HTERT RPE-1 (cell line): Measurements from ENCODE around the gene B4GALNT1.
"Not testable (repeated sequence)": the region's sequence is repeated elsewhere in the genome, so short reads cannot be mapped to it uniquely, and the experiment has no call there.

ENCODE experiments used
- in situ Hi-C: fragments of 300-500 bp; cut with MboI; formaldehyde crosslinking; loops from 4 replicates; pipeline ENCODE4 v1.14.3; 2020; ENCODE audit warnings: low sequenced_read_pairs

The B4GALNT1 gene

DNA sequence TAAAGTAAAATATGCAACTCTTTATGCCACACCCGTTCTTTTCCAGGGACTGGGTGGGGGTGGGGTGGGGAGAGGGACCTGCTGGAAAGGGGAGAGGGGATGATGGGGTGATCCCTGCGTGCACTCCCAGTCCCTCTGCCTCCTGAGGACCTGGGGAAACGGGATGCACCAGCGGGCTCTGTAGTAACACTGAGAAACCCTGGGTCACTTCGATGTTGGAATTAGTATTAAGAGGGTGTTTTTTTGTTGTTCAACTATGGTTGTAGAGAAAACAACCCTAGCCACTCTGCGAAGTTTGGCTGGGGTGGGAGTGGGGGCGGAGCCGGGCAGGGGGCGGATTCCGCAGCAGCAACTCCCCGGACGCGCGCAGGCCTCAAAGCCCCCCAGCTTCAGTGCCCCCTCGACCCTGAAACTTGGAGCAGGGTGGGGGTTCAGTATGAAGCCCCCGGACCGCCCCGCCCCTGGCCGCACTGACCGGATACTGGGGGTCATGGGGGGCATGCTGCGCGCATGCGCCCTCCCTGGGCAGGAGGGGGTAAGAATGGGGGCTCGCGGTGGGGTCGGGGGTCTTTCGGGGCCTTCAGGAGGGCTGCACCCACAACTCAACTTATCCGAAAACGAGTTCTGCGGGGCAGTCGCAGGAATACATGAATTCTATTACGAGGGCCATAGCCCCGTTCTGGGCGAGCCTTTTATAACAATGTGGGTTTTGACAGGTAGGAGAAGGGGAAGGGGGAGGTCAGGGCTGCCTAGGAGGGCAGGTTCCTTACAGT lies 23.0 kb downstream of the B4GALNT1 start:
- in situ Hi-C loops, result no loop called here

DNA sequence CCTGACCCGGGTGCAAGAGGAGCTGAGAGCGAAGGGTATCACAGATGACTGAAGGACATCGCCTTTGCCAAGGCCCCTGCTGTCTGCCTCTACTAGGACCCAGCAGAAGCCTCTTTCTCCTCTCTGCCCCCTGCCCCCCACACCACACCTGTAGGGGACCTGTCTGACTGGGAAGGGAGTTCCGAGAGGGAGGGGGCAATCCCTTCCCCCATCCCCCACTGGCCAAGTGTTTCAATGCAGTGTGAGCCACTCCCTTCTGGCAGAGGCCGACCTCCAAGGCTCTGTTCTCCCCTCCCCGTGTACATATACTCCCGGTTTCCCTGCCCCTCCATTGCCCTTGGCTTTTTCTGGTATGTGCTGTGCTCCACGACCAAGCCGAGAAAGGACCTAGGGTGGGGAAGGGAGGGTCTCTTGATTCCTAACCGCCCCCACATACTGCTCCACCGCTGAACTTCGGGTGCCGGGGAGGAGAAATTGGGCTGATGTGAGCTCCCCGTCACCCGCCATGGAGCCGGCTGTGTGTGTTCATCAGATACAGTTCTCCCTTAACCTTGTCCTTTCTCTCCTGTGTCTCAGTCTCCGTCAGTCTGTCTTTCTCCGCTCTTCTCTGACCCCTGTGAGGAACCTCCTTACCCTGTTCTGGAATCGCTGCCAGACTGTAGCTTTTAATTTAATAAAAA lies 23.8 kb downstream of the B4GALNT1 start:
- in situ Hi-C loops, result no loop called here

DNA sequence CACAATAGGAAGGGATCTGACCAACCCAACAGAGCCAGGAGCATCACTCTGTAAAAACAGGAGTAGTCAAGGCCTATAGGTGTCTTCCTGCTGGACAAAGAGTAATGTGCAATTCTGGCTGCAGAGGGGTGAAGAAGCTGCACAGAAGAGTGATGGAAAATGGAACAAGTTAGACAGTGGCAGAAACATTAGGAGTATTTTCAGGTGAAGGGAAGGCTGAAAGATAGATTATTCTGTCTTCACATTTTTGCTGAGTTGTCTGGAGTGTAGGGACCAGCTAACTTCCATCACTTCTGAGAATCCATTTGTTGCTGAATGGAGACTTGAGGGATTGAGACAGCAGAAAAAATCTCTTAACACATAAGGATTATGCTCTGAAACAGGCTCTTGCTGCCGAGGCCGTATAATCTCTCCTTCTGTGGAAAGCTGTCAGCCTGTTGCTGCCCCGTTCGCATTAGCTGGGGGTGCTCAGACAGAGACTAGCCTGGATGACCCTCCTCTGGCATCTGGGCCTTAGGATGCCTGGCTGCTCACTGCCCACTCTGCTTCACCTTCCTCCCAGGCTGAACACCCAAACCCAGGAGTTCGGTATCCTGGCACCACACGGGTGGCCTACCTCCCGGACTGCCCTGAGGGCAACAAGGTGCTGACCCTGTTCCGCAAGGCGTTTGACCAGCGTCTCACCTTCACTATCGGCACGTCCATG lies 24.9 kb downstream of the B4GALNT1 start:
- in situ Hi-C loops, result no loop called here

DNA sequence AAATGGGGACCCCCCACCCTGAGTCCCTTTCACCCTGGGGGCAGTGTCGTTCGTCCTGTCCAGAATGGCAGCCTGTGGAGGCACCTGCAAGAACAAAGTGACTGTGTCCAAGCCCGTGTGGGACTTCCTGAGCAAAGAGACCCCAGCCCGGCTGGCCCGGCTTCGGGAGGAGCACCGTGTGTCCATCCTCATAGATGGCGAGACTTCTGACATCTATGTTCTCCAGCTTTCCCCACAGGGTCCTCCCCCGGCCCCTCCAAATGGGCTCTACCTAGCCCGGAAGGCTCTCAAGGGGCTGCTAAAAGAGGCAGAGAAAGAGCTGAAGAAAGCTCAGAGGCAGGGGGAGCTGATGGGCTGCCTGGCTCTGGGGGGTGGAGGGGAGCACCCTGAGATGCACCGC lies 26.2 kb downstream of the B4GALNT1 start:
- in situ Hi-C loops, result no loop called here

DNA sequence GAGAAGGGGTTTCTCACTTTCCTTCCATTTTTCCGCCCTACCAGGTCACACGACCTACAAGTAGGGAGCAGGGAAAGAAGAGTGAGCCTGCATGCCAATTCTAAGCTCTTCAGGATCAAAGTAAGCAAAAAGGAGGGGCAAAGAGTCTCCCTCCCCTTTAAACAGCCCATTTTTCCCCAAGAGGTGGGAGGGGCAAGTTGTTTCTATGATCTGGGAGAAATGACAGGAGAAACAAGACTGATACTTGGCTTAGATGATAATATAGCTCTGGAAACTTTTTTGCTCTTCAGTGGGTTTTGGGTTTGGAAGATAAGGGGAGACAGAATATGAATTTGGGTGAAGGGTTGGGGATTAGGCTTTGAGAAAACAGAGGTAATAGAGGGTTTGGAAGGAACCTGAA lies 26.6 kb downstream of the B4GALNT1 start:
- in situ Hi-C loops, result no loop called here

DNA sequence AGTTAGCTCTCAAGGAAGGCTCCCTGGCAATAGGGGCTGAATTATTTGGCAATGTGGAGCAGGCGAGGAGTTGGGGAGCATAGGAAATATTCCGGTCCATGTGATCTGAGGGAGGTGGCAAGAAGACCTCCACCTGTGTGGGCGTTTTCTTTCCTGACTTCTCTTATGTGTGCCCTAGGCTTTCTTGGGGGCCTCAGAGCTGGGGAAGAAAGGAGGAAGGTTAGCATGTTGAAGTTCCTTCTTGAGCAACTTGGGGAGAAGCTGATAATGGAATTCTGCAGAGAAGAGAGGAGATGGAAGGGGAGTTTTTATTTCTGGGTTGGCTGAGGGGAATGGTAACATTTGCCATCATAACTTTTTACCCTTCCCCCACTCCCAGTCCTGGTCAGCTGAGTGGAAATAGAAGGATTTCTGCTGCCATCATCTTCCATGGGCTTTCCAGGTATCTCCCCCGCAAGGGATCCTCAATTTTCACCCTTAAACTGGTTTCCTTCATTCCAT lies 27.1 kb downstream of the B4GALNT1 start:
- in situ Hi-C loops, result no loop called here

DNA sequence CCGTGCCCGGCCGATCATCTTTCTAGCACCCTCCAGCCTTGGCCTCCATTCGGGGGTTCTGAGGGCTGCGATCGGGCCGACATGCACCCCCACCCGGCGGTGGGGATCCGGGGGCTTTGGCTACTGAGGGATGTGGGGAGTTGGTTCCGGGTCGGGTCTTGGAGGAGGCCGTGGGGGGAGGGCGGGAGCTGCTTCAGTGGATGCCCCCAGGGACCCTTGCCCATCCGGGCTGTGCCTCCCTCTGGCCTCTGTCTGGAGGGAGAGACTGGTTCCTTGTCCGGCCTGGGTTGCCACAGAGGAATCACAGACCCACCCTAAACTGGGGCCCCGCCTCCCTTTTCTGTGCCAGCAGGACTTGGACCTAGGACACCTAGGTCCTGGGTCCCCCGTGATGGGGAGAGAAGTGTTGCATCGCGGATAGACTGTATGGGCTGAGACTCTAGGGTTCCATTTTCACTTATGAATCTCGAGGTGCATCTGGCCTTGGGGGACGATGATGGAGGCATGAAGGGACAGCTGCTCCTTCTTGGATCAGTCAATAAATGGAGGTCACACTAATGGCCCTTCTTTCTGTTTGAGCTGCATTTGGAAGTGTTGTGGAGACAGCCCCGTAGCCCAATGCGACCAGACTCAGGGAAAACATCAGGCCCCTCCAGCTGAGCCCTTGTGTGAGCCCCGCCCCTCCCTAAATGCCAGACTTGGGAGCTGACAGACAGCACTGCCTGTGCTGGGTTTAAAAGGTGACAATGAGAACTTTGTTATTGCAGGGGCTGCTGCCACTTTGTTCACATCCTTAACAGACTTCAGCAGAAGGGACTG lies 27.8 kb downstream of the B4GALNT1 start:
- in situ Hi-C loops, result no loop called here

DNA sequence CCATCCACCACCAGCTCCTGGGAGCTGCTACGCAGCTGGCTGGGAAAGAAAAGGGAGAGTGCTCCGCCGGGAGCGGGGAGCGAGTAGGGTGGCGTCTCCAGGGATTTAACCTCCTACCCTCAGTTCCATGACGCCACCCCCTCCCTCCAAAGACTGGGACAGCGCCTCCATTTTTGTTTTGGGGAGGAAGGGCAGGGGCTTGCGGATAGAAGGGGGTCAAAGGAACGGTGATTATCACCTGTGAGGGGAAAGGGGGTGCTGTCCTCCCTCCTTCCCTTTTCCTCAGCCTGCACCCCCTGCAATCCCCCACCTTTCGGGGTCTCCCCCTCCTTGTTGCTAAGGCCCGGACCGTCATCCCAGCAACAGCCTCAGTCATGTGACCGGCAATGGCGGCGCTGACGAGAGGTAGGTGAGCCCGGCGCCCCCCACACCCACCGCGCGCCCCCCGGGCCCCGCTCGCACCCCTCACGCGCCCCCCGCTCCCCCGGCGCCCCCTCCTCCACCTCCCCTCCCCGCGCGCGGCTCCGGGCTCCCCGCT lies 28.5 kb downstream of the B4GALNT1 start, which contains the start of gene DTX3:
DTX3 (plus strand) TSS at position 371 of the 538 bp plus-strand sequence. CDS start 1,694 bp downstream, outside the sequence.
- in situ Hi-C loops, result no loop called here

DNA sequence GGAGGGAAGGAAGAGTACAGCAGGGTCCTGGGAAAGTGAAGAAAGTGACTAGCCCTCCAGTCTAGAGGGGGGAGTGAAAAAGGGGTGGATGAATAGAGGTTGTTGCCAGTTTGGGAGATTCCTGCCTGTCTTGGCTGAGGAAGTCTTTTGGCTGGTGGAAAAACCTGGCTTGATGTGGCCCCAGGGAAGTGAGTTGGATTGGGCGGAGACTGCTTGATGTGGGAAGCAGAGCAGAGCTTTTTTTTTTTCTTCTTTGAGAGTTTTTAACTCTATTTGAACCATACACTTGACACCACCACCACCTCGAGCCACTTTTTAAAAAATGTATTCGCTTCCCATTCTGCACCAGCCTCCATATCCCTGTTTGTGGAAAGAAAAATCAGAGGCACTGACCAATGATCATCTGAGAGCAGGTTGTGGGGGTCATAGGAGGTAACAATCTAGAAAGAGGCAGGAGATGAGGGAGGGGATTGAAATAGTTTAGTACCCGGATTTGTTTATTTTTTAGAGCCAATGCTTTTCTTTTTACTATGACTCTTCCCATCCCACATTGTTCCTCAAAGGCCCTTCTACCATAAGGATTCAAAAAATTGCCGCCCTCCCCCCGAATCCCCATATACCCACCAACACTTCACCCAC lies 29.1 kb downstream of the B4GALNT1 start:
- in situ Hi-C loops, result no loop called here

DNA sequence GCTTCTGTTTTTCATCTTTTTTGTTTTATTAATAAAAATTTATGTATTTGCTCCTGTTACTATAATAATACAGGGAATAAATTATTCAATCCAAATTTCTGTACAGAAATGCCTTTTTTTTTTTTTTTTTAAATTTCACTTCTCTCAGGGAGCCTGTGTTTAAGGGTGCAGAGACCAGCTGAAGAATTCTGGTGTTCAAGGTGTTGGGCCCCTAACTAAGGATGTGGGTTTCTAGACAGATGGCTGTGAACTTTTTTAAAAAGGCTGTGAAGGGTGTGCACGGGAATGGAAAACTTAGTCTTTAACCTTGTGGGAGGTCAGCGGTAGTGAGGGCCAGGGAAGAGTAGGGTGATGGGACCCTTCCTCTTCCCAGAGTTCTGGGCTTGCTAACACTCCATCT lies 29.7 kb downstream of the B4GALNT1 start:
- in situ Hi-C loops, result no loop called here

DNA sequence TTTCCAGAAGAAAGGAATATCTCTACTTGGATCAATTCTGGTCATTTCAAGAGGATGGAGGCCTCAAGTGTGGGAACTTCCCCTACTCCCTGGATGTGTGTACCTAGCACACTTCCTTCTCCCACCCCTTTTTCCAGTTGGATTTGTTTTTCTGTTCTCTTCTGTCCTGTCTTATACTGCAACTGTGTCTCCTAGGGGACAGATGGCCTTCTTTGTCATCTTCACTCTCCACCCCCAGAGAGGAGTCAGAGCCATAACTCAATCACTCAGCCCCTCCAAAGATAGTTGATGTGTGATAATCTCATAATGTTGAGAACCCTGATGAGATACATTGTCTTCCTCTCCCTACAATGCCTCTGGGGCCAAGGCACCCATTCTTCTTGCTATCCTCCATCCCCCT lies 30.5 kb downstream of the B4GALNT1 start:
- in situ Hi-C loops, result no loop called here

DNA sequence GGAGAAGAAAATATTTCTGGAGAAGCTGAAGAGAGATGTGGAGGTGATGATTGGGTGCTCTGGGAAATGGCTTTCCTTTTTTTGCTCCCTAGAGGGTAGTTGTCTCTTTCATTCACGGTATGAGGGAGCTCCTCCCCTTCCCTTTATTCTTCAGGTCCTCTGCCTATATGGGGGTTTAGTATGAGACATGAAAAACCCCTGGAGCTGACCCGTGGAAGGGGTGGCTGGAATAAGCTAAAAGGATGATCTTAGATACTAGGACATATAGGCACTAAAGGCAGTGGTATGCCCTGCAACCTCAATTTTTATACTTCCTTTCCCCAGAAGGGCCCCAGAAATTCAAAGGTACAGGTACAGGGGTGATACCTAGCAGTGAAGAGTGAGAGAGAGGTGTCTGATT lies 32.6 kb downstream of the B4GALNT1 start:
- in situ Hi-C loops, result no loop called here

DNA sequence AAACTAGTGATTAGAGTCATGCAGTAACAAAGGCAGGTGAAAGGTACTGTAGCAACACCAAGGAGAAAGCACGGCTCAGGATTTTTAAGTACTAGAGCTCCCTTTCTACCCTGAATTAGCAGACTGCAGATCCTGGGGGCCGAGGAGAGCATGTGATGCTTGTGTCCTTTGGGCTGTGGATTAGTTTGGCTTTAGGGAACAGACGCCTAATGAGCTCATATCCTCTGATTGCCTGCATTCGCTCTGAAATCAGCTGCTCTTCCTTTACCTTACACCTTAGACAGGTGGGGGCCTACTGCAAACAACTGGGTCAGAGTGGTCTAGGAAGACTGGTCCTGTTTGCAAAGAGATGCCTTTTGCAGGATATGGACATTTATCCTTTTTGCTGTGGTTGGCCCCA lies 39.8 kb downstream of the B4GALNT1 start:
- in situ Hi-C loops, result no loop called here

DNA sequence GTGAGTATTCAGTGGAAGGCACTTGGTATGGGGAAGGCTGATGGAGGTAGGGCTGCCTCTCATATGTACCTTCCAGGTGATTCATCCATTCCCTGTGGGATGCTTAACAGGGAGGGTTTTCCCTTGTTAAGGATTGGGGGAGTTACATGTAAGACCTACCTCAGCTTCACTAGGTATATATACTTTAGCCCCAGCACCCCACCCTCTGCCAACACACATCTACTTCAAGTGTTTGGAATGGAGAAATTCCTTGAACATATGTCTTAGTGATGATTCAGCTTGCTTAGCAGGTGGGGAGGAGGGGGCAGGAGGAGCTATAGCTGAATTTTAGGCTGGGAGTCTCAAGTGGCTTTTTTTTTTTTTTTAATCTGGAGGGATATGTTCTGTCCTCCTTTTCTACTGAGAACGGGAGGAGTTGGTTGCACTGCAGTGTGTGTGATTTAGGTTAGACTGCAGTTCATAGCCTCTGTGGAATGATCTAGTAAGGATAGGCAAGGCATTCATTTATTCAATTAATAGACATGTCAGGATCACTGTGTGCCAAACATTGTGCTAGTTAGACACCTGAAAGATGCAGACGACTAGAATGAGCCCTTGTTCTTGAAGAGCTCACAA lies 40.3 kb downstream of the B4GALNT1 start:
- in situ Hi-C loops, result no loop called here

DNA sequence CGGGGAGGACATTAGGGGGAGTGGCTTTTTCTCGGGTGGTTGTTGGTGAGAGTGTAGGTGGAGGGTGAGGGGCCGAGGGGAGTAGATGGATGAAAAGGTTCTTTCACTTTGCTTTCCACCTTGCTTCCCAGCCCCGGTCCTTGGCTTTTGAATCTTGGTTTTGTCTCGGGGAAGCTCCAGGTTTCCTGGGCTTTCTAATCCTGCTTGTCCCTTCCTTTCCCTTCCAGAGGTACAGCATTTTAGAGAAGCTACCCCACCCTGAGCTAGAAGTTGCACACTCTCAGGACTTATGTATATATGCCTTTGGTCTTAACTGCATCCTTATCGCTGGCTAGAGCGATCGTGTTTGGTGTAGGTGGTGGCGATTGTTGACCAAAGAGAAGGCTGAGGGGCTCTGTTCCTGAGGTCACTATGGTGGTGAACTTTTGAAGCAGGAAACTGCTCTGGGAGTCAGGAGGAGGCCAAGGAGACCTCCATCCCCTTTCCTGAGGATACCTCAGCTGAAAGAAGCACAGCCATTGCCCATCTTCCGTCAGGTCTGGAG lies 41.1 kb downstream of the B4GALNT1 start:
- in situ Hi-C loops, result no loop called here

DNA sequence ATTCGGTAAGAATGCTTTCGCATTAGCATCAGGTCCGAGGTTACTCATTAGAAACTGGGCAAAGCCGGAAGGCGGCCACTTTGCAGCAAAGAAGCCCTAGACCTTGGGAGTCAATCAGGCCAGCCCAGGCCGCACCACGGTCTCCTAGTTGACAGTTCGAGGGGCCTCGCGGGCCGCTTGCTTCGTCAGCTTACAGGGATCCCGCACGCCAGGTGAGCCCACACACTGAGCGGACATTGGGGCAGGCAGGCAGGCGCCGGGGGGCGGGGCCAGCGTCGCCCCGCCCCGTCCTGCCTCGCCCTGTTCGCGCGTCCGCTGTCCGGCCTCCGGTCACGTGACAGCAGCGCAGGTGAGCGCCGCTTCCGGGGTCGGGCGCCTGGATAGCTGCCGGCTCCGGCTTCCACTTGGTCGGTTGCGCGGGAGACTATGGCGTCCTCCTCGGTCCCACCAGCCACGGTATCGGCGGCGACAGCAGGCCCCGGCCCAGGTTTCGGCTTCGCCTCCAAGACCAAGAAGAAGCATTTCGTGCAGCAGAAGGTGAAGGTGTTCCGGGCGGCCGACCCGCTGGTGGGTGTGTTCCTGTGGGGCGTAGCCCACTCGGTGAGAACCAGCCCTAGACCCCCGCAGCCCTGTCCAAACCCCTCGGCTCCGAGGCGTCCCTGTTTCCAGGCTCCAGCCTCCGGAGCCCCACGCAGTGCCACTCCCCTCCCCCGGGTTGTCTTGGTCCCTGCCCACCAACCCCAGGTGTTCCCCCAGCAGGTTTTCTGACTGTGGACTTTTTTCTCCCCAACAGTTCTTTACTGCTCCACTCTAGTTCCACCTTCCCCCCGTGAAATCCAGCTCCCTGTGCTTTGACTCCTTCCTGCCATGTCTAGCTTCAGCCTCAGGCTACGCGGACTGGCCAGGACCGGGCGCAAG lies 41.9 kb downstream of the B4GALNT1 start, which contains the start of gene PIP4K2C:
PIP4K2C (plus strand) TSS at position 329 of the 918 bp plus-strand sequence; CDS start at position 427, 98 bp downstream.
- in situ Hi-C loops, result no loop called here

DNA sequence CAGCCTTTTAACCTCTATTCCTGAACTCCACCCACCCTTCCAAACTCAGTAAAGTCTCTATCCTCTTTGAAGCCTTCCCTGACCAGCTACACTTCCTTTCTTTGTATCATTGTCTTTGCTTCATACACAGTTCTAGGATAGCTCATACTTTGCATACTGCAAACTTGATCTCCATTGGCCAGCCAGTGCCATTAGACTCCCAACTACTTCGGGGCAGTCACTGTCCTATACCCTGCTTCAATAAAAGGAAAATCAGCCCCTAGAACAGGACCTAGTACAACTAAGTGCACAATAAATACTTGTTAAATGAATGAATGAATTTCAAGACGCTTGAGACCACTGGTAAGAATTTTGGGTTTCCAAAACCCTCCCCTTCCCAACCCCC lies 42.5 kb downstream of the B4GALNT1 start:
- in situ Hi-C loops, result no loop called here

DNA sequence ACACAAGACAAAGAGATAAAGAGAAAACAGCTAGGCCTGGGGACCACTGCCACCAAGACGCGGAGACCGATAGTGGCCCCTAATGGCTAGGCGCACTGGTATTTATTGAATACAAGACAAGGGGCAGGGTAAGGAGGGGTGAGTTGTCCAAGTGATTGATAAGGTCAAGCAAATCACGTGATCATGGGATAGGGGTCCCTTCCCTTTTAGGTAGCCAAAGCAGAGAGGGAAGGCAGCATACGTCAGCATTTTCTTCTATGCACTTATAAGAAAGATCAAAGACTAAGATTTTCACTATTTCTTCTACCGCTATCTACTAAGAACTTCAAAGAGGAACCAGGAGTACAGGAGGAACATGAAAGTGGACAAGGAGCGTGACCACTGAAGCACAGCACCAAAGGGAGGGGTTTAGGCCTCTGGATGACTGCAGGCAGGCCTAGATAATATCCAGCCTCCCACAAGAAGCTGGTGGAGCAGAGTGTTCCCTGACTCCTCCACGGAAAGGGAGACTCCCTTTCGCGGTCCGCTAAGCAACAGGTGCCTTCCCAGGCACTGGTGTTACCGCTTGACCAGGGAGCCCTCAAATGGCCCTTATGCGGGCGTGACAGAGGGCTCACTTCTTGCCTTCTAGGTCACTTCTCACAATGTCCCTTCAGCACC lies 43.9 kb downstream of the B4GALNT1 start:
- in situ Hi-C loops, result not testable (repeated sequence)
